HFF-Myc (cell line): ENCODE data around the gene FAM3A.
"Not testable (repeated sequence)": the region's sequence is repeated elsewhere in the genome, so short reads cannot be mapped to it uniquely, and the experiment has no call there.

ENCODE experiments used
- DNase-seq: peaks from one replicate; pipeline ENCODE4 v3.0.0-alpha.2; 2011; ENCODE audit warnings: low read depth; ENCODE audit errors: extremely low read depth
- H3K4me3 ChIP-seq: replicated peaks from 2 replicates; pipeline ENCODE4 v1.5.1; 2011; ENCODE audit warnings: low read depth, mild to moderate bottlenecking, control low read depth, low read length
- TF ChIP-seq, protein P1 (sequence below): IDR thresholded peaks from 2 replicates; pipeline ENCODE4 v1.5.1; 2012; ENCODE audit warnings: mild to moderate bottlenecking, low read depth, low read length, control low read depth; ENCODE audit errors: missing control alignments

FAM3A gene, protein sequence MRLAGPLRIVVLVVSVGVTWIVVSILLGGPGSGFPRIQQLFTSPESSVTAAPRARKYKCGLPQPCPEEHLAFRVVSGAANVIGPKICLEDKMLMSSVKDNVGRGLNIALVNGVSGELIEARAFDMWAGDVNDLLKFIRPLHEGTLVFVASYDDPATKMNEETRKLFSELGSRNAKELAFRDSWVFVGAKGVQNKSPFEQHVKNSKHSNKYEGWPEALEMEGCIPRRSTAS

DNA sequence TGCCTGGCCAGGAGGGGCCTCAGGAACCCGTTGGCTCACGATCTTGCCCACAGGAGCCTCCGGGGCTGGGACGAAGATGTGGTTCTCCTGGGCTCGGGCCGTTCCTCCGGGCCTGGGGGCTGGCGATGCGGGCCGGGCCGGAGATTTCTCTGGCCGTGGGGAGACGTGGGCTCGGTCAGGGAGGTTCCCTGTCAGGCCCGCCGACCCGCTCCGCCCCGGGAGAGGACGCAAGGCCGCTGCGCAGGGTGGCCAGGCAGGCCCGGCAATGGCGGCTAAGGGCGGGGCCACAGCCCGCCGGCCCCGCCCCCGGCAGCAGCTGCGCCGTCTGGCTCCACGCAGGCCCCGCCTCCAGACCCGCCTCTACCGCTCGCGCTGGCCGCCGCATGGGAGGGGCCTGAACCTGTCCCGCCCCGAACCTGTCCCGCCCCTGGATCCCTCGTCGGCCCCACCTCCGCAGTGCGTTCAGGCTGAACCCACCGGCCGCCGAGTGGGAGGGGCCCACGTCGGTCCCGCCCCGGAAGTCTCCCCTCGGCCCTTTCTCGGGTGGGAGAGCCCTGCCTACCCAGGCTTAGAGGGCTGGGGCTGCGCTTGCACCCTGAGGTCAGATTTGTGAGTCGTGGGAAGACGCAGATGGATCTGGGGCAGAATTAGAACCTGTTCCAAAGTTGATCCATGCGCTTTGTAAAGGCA is at the start of gene FAM3A:
TSS of gene FAM3A (minus strand) at position 267 of the 690 bp plus-strand sequence. CDS start 460 bp downstream, outside the sequence.
- peak within 1 kb of the TSS; percentile 57 for H3K4me3 ChIP-seq
- TF ChIP-seq, protein P1, sequence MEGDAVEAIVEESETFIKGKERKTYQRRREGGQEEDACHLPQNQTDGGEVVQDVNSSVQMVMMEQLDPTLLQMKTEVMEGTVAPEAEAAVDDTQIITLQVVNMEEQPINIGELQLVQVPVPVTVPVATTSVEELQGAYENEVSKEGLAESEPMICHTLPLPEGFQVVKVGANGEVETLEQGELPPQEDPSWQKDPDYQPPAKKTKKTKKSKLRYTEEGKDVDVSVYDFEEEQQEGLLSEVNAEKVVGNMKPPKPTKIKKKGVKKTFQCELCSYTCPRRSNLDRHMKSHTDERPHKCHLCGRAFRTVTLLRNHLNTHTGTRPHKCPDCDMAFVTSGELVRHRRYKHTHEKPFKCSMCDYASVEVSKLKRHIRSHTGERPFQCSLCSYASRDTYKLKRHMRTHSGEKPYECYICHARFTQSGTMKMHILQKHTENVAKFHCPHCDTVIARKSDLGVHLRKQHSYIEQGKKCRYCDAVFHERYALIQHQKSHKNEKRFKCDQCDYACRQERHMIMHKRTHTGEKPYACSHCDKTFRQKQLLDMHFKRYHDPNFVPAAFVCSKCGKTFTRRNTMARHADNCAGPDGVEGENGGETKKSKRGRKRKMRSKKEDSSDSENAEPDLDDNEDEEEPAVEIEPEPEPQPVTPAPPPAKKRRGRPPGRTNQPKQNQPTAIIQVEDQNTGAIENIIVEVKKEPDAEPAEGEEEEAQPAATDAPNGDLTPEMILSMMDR = no peak
- no peak for DNase-seq

DNA sequence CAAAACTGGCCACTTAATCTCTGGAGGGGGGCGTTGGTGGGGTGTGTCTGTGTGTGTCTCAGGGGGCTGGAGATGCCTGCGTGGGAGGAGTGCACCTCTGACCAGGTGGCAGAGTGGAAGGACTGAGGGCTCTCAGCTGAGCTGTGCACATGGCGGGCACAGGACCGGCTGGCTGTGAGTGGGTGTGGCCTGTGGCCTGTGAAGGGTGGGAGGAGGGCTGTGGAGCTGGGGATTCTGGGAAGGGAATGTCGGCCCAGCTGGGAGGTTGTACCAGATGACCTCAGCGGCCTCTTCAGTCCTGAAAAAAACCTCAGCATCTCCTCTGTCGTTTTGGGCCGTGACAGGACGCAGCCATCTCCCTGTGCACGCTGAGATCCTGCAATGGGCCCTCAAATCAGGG is 46.3 kb upstream of the FAM3A start:
- not testable (repeated sequence) for H3K4me3 ChIP-seq, DNase-seq

DNA sequence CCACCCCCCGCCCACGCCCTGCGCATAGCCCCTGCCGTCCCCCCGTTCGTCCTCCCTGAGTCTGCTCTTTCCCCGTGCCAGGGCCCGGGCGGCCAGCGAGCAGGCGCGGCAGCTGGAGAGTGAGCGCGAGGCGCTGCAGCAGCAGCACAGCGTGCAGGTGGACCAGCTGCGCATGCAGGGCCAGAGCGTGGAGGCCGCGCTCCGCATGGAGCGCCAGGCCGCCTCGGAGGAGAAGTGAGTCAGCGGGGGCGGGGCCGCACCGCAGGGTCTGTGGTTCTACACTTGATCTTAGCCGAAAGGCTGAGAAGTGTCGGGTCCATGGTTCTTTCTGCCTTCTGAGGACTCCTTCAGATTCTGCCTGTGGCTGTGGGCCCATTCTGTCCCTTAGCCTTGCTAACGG is 44.3 kb upstream of the FAM3A start:
- not testable (repeated sequence) for H3K4me3 ChIP-seq, DNase-seq

DNA sequence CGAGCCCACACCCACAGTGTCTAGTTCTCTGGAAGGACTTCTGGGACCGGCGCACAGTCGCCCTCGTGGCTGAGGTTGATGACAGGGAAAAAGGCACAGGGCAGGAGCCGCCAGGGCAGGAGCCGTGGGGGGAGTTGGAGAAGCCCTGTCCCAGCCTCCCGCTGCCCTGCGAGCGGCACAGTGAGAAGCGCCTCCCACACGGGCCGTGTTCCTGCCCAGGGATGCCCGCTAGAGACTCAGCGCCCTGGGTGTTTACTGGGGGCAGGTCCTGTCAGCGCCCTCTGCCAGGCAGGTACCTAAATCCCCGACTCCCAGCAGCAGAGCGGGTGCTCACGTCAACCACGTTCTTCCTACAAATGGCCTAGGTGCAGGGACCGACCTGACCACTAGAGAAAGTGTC is 42.9 kb upstream of the FAM3A start:
- DNase-seq, H3K4me3 ChIP-seq: not testable (repeated sequence)

DNA sequence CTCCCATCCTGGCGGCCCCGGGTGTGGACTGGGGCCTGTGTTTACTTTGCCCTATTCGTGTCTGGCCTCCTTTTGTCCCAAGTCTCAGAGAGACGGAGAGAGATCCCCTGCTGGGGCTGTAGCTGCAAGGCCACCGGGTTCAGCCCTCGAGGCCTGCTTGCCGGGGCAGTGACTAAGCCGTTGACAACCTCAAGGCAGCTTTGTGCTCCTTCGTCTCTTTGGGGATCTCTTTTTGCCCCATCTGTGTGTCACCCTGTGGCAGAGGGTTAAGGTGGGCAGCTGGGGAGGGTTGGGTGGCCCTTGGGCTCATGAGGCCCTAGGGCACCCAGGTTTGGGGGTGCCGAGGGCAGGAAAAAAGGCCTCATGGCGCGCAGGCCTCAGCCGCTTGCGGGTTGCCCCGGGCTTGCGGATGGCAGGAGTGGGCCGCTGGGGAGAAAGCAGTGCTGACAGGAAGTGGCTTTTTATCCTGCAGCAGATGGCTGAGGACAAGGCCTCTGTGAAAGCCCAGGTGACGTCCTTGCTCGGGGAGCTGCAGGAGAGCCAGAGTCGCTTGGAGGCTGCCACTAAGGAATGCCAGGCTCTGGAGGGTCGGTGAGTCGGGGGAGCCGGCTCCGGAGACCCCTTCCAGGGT is 42.1 kb upstream of the FAM3A start:
- not testable (repeated sequence) for DNase-seq, H3K4me3 ChIP-seq

DNA sequence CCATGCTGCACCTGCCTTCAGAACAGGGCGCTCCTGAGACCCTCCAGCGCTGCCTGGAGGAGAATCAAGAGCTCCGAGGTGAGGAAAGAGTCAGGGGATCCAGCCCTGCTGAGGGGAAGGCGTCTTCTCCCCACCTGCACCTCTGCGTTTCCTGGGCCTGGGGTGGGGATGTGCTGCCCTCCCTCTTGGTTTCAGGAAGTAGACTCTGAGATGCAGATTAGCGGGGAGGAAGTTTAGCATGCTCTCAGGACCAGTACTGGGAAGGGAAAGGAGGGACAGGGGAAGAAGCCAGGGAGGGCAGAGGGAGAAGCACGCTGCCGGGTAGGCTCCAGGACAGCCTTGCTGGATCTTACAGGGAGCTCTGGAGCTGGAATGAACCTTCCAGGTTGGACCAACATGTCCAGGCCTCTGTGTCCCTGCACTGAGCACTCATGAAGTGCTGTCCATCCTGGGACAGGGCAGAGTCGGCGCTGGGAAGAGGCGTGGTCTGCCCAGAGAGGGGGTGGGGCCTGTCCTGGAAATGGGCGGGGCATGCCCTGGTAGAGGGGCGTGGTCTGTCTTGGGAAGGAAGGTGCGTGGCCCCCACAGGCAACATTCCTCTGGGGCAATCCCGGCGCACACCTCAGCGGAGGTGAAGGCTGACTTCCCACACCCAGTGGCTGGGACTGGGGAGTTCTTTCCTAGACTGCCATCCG is 36.2 kb upstream of the FAM3A start:
- not testable (repeated sequence) for DNase-seq, H3K4me3 ChIP-seq

DNA sequence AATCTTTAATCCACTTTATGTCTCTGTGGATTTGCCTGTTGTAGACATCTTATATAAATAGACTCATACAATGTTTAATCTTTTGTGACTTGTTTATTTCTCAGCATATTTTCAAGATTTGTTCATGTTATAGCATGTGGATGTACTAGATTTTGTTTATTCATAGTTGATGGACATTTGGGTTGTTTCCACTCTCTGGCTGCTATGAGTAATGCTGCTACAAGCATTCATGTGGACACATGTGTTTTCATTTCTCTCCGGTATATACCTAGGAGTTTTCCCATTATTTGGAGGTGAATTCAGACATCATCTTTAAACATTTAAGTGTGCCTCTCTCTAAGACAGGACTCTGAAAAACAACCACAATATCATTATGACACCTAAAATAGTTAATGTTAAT is 33.7 kb upstream of the FAM3A start:
- H3K4me3 ChIP-seq = no peak overlapping the region
- TF ChIP-seq, protein P1 = no peak
- no peak for DNase-seq

DNA sequence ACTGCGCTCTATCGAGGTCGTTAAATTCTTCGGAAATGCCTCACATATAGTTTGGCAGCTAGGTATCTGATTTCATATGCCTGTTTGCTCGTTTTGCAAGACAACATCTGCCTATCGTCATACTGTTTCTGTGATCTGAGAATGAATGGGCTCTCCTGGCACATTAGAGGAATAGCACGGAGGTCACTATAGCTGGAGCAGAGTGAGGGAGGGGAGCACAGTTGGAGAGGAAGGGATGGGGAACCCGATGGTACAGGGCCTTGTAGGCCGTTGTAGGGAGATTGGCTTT is 31.9 kb upstream of the FAM3A start:
- TF ChIP-seq, protein P1 = no peak
- H3K4me3 ChIP-seq = peak overlapping the region; percentile 81
- no peak for DNase-seq

DNA sequence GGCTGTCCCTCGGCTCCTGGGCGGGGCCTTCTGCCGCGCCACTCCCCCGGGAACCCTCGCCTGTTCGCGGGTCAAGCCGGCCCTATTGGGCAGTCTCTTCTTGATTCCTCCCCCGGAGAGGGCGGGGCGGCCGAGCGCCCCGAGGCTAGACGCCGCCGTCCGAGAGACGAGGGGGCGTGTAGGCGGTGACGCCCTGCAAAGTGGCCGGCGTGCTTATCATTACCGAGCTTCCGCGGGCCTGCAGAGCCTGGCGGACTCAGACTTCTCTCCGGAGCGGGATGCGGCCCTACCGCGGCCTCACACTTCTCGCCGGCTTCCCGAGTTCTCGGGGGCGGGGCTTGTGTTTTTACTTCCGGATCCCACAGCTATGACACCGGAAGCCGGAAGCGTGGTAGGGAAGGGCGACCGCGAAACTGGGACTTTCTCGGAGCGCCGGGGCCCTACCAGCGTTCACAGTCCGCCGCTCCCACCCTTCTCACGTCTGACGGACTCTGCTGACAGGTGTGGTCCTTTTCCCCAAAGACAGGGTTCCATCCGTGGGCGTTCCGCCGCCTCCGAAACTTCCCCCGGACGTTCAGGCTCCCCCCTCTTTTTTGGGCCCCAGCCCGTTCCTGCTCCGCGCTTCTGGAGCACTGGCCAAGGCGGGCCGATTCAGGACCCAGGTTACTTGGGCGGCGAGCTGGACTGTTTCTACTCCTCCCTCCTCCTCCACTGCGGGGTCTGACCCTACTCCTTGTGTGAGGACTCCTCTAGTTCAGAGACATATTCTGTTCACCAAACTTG is 31.4 kb upstream of the FAM3A start, which contains the start of gene IKBKG:
TSS of gene IKBKG (plus strand) at position 376 of the 783 bp plus-strand sequence. CDS start 4,383 bp downstream, outside the sequence.
- peak; percentile 48 for DNase-seq
- TF ChIP-seq, protein P1 = no peak
- peak within 1 kb of the TSS; percentile 81 for H3K4me3 ChIP-seq
